ENCODE measurements around the gene IRGQ. TPM values are rescaled to one million over a fixed set of nuclear protein-coding genes. Genes with fewer than 3 reads are reported as not detected.
"Not testable (repeated sequence)": the region's sequence is repeated elsewhere in the genome, so short reads cannot be mapped to it uniquely, and the experiment has no call there.

The IRGQ gene
- total RNA-seq, 2 donors from 2014 or later = 21.6 to 29.4 TPM

- DNase-seq (ENCODE audit: low spot score in 2 of 2) (no peak), ATAC-seq (no peak)
- Mint-ChIP-seq H3K9me3 (peaks cover 3% of the 10 kb centered on the region in 2 donors), H3K27ac (peak overlapping the region; percentile 41 to 99), H3K36me3 (peaks cover 6 to 29% of the 10 kb centered on the region in 2 donors)
Measured at GRCh38 chr19:43564800-43565199, 31.1 kb downstream of the IRGQ start.

- DNase-seq (ENCODE audit: low spot score in 2 of 2) = no peak
- ATAC-seq = no peak
- H3K9me3 Mint-ChIP-seq = peaks cover 3% of the 10 kb centered on the region in 2 donors
- H3K27ac Mint-ChIP-seq = peak overlapping the region; percentile 27 to 99
- peaks cover 6 to 29% of the 10 kb centered on the region in 2 donors for H3K36me3 Mint-ChIP-seq
Measured at GRCh38 chr19:43563816-43564457, 32.0 kb downstream of the IRGQ start.

- DNase-seq (ENCODE audit: low spot score in 2 of 2) (peak; percentile 53 to 86), ATAC-seq (peak; percentile 91 to 97)
- Mint-ChIP-seq H3K9me3 (peaks cover 3% of the 10 kb centered on the region in 2 donors), H3K27ac (peak overlapping the region; percentile 97 to 99), H3K36me3 (peaks cover 6 to 29% of the 10 kb centered on the region in 2 donors)
Measured at GRCh38 chr19:43562698-43563241, 33.2 kb downstream of the IRGQ start.

DNA sequence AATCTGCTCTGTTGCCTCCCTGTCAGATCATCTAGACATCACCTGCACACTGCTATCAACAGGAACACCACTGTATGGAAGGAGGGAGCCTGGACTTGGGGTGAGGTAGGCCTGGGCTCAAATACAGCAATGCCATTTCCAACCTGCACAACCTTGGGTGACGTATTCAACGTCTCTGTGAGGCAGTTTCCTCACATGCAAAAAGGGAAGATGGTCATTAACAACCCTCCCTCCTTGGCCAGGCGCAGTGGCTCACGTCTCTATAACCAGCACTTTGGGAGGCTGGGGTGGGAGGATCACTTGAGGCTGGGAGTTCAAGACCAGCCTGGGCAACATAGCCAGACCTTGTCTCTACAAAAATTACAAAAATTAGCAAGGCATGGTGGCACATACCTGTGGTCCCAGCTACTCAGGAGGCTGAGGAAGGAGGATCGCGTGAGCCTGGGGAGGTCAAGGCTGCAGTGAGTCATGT, 33.7 kb downstream of the IRGQ start:
- H3K36me3 Mint-ChIP-seq = peaks cover 6 to 29% of the 10 kb centered on the region in 2 donors
- peaks cover 3% of the 10 kb centered on the region in 2 donors for H3K9me3 Mint-ChIP-seq
- peak overlapping the region; percentile 97 to 99 for H3K27ac Mint-ChIP-seq
- DNase-seq (ENCODE audit: low spot score in 2 of 2) = no peak
- ATAC-seq = peak in 1 of 2 donors; percentile 30

GRCh38 chr19:43561139-43561970, 34.6 kb downstream of the IRGQ start:
- peaks cover 6 to 29% of the 10 kb centered on the region in 2 donors for H3K36me3 Mint-ChIP-seq
- H3K27ac Mint-ChIP-seq = peak overlapping the region; percentile 97 to 99
- peaks cover 3% of the 10 kb centered on the region in 2 donors for H3K9me3 Mint-ChIP-seq
- DNase-seq (ENCODE audit: low spot score in 2 of 2) (no peak), ATAC-seq (no peak)

DNA sequence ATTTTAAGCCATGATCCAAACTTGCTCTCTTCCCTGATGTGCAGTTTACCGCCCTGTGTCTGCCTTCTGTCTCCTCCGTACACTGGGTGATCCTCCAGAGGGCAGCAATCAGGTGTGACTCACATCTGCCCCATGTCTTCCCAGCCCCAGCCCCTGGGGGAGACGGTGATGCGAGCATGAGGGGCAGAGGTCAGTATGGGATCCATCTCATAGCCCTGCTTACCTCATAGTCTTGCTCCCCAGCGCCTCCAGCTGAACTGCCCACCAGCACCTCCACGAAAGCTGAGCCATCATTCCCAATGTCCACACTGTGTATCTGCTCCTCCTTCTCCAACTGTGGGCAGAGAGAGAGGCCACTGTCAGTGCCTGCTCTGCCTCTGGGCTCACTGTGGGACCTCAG, 35.2 kb downstream of the IRGQ start:
- ATAC-seq (no peak), DNase-seq (ENCODE audit: low spot score in 2 of 2) (no peak)
- H3K27ac Mint-ChIP-seq = peak overlapping the region; percentile 70 to 99
- peaks cover 6 to 29% of the 10 kb centered on the region in 2 donors for H3K36me3 Mint-ChIP-seq
- H3K9me3 Mint-ChIP-seq = peaks cover 3% of the 10 kb centered on the region in 2 donors

DNA sequence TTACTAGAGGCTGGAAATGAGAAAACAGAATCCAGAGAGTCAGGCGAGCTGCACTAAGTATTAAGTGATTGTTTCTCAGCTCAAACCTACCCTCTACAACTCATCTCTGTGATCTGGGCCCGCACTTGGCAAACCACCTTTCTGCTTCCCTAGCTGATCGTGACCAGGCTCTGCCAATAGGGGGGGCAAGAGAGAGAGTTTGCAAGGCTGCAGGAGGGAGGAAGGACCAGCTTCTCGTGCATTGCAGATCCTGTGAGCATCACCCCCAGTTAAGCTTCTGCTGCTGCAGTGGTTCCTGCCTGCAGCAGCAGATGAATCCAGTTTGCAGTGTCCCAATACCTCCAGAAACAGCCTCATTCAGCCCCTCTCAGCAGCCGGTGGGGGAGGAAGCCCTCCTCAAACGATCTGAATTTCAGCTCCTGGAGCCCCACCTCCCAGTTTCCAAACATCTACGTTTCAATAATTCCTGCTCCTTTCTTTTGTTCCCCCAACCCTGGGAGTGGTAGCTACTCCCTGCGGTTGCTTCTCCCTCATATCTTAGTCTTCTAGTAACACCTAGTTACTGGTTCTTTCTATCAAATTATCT, 40.7 kb downstream of the IRGQ start:
- no peaks in the 10 kb centered on the region for H3K9me3 Mint-ChIP-seq
- ATAC-seq (peak; percentile 88 to 89), DNase-seq (ENCODE audit: low spot score in 2 of 2) (peak; percentile 72 to 90)
- peak overlapping the region in 1 of 2 donors; percentile 60 for H3K27ac Mint-ChIP-seq
- H3K36me3 Mint-ChIP-seq = no peaks in the 10 kb centered on the region

GRCh38 chr19:43554317-43554895, 41.5 kb downstream of the IRGQ start:
- no peak for DNase-seq (ENCODE audit: low spot score in 2 of 2)
- Mint-ChIP-seq H3K36me3 (no peaks in the 10 kb centered on the region), H3K9me3 (no peaks in the 10 kb centered on the region), H3K27ac (peak overlapping the region; percentile 60 to 76)
- ATAC-seq = no peak

DNA sequence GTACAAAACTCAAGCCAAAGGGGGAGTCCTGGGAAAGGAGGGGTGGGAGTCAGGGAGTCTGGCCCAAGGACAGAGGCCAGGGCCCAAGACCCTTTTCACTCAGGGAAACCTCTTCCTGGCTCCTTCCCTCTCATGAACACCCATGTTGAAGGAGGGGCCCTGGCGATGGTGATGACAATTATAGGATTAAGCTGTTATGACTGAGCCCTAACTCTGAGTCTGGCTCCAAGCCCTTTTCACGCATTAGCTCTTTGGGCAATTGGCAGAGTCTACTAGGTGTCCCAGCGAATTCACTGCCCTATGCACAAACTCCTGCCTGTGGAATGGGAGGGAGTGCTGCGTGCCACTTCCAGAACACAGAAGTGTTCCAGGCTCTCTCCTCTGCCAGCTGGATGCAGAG, 42.3 kb downstream of the IRGQ start:
- no peak for ATAC-seq
- Mint-ChIP-seq H3K27ac (peak overlapping the region in 1 of 2 donors; percentile 60), H3K9me3 (no peaks in the 10 kb centered on the region), H3K36me3 (no peaks in the 10 kb centered on the region)
- DNase-seq (ENCODE audit: low spot score in 2 of 2) = no peak

- H3K27ac Mint-ChIP-seq = peak overlapping the region; percentile 50 to 60
- H3K36me3 Mint-ChIP-seq = no peaks in the 10 kb centered on the region
- H3K9me3 Mint-ChIP-seq = no peaks in the 10 kb centered on the region
- ATAC-seq = no peak
- no peak for DNase-seq (ENCODE audit: low spot score in 2 of 2)
Measured at GRCh38 chr19:43552616-43553015, 43.3 kb downstream of the IRGQ start.

DNA sequence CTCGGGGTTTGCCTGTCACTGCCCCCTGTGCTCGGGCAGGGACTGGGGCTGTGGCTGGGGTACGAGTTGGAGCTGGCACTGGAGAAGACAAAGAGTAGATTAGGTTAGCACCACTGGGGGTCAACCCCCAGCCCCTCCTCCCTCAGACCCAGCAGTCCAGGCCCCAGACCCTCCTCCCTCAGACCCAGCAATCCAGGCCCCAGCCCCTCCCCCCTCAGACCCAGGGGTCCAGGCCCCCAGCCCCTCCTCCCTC, 43.8 kb downstream of the IRGQ start:
- DNase-seq (ENCODE audit: low spot score in 2 of 2) (no peak), ATAC-seq (no peak)
- no peaks in the 10 kb centered on the region for H3K36me3 Mint-ChIP-seq
- no peaks in the 10 kb centered on the region for H3K9me3 Mint-ChIP-seq
- peak overlapping the region; percentile 31 to 73 for H3K27ac Mint-ChIP-seq

DNA sequence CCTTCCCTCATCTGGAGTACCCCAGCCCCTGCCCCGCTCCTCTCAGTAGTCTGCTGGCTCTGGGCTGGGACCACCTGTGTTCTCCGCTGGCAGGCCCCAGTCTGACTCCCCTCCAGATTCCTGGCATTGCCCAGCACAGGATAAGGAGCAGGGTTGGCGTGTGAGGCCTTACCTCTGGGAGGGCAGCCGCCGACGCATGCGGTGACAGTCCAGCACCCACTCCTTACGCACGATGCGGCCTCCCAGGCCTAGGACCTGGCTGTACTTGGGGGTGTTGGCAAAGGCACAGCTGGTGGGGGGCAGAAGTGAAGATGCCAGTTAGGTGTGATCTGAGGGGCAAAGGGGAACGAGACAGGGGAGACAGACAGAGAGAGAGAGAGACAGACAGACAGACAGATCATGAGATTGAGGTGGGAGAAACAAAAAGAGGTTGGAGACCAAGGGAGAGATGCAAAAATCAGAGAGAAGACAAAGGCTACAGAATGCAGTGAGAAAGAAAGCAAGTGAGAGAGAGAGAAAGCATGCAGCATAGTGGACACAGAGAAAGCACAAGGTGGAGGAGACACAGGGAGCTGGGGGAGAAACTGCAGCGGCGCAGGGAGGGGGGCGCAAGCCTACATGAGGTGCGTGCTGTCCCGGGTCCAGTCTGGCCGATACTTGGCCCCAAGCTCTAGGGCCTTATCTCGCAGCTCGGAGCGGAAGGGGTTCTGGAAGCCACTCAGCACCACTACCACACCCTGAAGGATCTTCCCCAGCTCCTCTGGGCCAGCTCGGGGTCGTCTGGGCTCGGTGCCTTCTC, 44.3 kb downstream of the IRGQ start:
- H3K27ac Mint-ChIP-seq = peak overlapping the region; percentile 31 to 73
- no peaks in the 10 kb centered on the region for H3K36me3 Mint-ChIP-seq
- no peaks in the 10 kb centered on the region for H3K9me3 Mint-ChIP-seq
- ATAC-seq = no peak
- no peak for DNase-seq (ENCODE audit: low spot score in 2 of 2)

- no peaks in the 10 kb centered on the region for H3K36me3 Mint-ChIP-seq
- H3K9me3 Mint-ChIP-seq = no peaks in the 10 kb centered on the region
- peak overlapping the region in 1 of 2 donors; percentile 22 for H3K27ac Mint-ChIP-seq
- ATAC-seq = no peak
- DNase-seq (ENCODE audit: low spot score in 2 of 2) = no peak
Measured at GRCh38 chr19:43548706-43549105, 47.2 kb downstream of the IRGQ start.

GRCh38 chr19:43547926-43548325, 48.0 kb downstream of the IRGQ start:
- H3K36me3 Mint-ChIP-seq; H3K9me3 Mint-ChIP-seq; H3K27ac Mint-ChIP-seq; DNase-seq (ENCODE audit: low spot score in 2 of 2); ATAC-seq: not testable (repeated sequence)

- DNase-seq (ENCODE audit: low spot score in 2 of 2) (no peak), ATAC-seq (no peak)
- Mint-ChIP-seq H3K9me3 (no peaks in the 10 kb centered on the region), H3K27ac (peak overlapping the region; percentile 53 to 86), H3K36me3 (peaks cover 1 to 2% of the 10 kb centered on the region in 2 donors)
Measured at GRCh38 chr19:43546581-43546980, 49.4 kb downstream of the IRGQ start.

GRCh38 chr19:43545981-43546380, 50.0 kb downstream of the IRGQ start:
- DNase-seq (ENCODE audit: low spot score in 2 of 2) = no peak
- ATAC-seq = no peak
- Mint-ChIP-seq H3K9me3 (no peaks in the 10 kb centered on the region), H3K36me3 (peaks cover 5 to 7% of the 10 kb centered on the region in 2 donors), H3K27ac (peak overlapping the region; percentile 65 to 82)
